Measurements from ENCODE around the gene MAD2L2. TPM values are rescaled to one million over a fixed set of nuclear protein-coding genes. Genes with fewer than 3 reads are reported as not detected.

The MAD2L2 gene
- polyA plus RNA-seq, 3 donors: 50.4 to 71.3 (median 57.8) TPM

GRCh38 chr1:11697893-11698210 lies 16.9 kb upstream of the MAD2L2 start:
- peaks cover 0 to 4% of the 10 kb centered on the region in 2 donors for H3K9me3 ChIP-seq (replicated peaks in 1 of 2; ENCODE audit: control insufficient read depth in 1 of 2, insufficient read depth in 1 of 2, low read length in 2 of 2)
- no peak overlapping the region for H3K27ac ChIP-seq (ENCODE audit: low read depth in 1 of 2, low read length in 2 of 2)
- intact Hi-C loops (cut with micrococcal nuclease): no loop called here
- no peaks in the 10 kb centered on the region for H3K36me3 ChIP-seq (replicated peaks in 1 of 2; ENCODE audit: control insufficient read depth in 1 of 2, insufficient read depth in 2 of 2, low read length in 2 of 2)
- no peak overlapping the region for H3K9ac ChIP-seq (ENCODE audit: insufficient read depth, low read length, poor library complexity, severe bottlenecking)
- no peak overlapping the region for H3K4me3 ChIP-seq (replicated peaks in 1 of 3; ENCODE audit: low read depth in 2 of 3, low read length in 3 of 3)
- Mint-ChIP-seq H3K9me3 (peaks cover 0 to 11% (median 3%) of the 10 kb centered on the region in 7 donors), H3K4me3 (no peak overlapping the region), H3K27me3 (ENCODE audit: low read depth in 3 of 3) (peaks cover 28 to 60% (median 43%) of the 10 kb centered on the region in 3 donors), H3K36me3 (peaks cover 0 to 2% of the 10 kb centered on the region in 2 donors), H3K27ac (no peak overlapping the region), H3K4me1 (peaks cover 10% of the 10 kb centered on the region)
- H3K79me2 ChIP-seq (ENCODE audit: insufficient read depth, low read length): no peaks in the 10 kb centered on the region
- TF ChIP-seq CTCF (IDR thresholded peaks at IDR 0.05): no peak
- H2AFZ ChIP-seq (ENCODE audit: insufficient read depth, low read depth, low read length, poor library complexity, severe bottlenecking): no peak overlapping the region
- H3K27me3 ChIP-seq (ENCODE audit: control insufficient read depth in 2 of 2, insufficient read depth in 2 of 2, low read length in 2 of 2): peaks cover 11 to 40% of the 10 kb centered on the region in 2 donors
- peaks cover 5 to 8% of the 10 kb centered on the region in 2 donors for H3K4me1 ChIP-seq (ENCODE audit: control insufficient read depth in 1 of 2, insufficient read depth in 2 of 2, low read length in 2 of 2)
- no peak overlapping the region for H3K4me2 ChIP-seq (replicated peaks; ENCODE audit: extremely low read depth, low read length, poor library complexity, severe bottlenecking)
- no peaks in the 10 kb centered on the region for H4K20me1 ChIP-seq (ENCODE audit: insufficient read depth, low read length)
- no peak for DNase-seq
- 64% methylated on average over 2 of the region's 5 CpGs for WGBS (ENCODE audit: insufficient coverage)

GRCh38 chr1:11697188-11697892 lies 16.4 kb upstream of the MAD2L2 start:
- Histone ChIP-seq H3K27ac (ENCODE audit: low read depth in 1 of 2, low read length in 2 of 2) (no peak overlapping the region), H3K79me2 (ENCODE audit: insufficient read depth, low read length) (no peaks in the 10 kb centered on the region), H3K36me3 (replicated peaks in 1 of 2; ENCODE audit: control insufficient read depth in 1 of 2, insufficient read depth in 2 of 2, low read length in 2 of 2) (no peaks in the 10 kb centered on the region), H4K20me1 (ENCODE audit: insufficient read depth, low read length) (no peaks in the 10 kb centered on the region), H3K4me1 (ENCODE audit: control insufficient read depth in 1 of 2, insufficient read depth in 2 of 2, low read length in 2 of 2) (peaks cover 5 to 11% of the 10 kb centered on the region in 2 donors), H3K9ac (ENCODE audit: insufficient read depth, low read length, poor library complexity, severe bottlenecking) (no peak overlapping the region), H2AFZ (ENCODE audit: insufficient read depth, low read depth, low read length, poor library complexity, severe bottlenecking) (no peak overlapping the region), H3K4me3 (replicated peaks in 1 of 3; ENCODE audit: low read depth in 2 of 3, low read length in 3 of 3) (no peak overlapping the region), H3K27me3 (ENCODE audit: control insufficient read depth in 2 of 2, insufficient read depth in 2 of 2, low read length in 2 of 2) (peaks cover 16 to 45% of the 10 kb centered on the region in 2 donors), H3K9me3 (replicated peaks in 1 of 2; ENCODE audit: control insufficient read depth in 1 of 2, insufficient read depth in 1 of 2, low read length in 2 of 2) (peaks cover 0 to 9% of the 10 kb centered on the region in 2 donors), H3K4me2 (replicated peaks; ENCODE audit: extremely low read depth, low read length, poor library complexity, severe bottlenecking) (no peak overlapping the region)
- TF ChIP-seq CTCF (IDR thresholded peaks at IDR 0.05): no peak
- Mint-ChIP-seq H3K4me1 (peaks cover 14% of the 10 kb centered on the region), H3K27ac (no peak overlapping the region), H3K36me3 (peaks cover 0 to 2% of the 10 kb centered on the region in 2 donors), H3K27me3 (ENCODE audit: low read depth in 3 of 3) (peaks cover 33 to 65% (median 48%) of the 10 kb centered on the region in 3 donors), H3K4me3 (no peak overlapping the region), H3K9me3 (peaks cover 0 to 15% (median 5%) of the 10 kb centered on the region in 7 donors)
- intact Hi-C loops (cut with micrococcal nuclease): no loop called here
- WGBS (ENCODE audit: insufficient coverage): 76% methylated on average over 7 of the region's 8 CpGs
- no peak for DNase-seq
